Measurements from ENCODE around the gene CD34. TPM values are rescaled to one million over a fixed set of nuclear protein-coding genes. Genes with fewer than 3 reads are reported as not detected.

Gene CD34
- total RNA-seq, result 10 to 100 TPM; 67.8 to 77.3 TPM

- peak within 1 kb of the TSS; percentile 86 for H3K27ac ChIP-seq
- no peaks in the 10 kb centered on the region for H3K36me3 ChIP-seq
- H3K27me3 ChIP-seq (replicated peaks; ENCODE audit: insufficient read depth), result no peaks in the 10 kb centered on the region
- H3K4me1 ChIP-seq (ENCODE audit: control insufficient read depth in 1 of 2, low read depth in 2 of 2), result peaks cover 0 to 42% of the 10 kb centered on the region in 2 donors
- ATAC-seq (ENCODE audit: insufficient number of reproducible peaks, low FRiP score, low read depth) (peak; percentile 46), DNase-seq (ENCODE audit: low spot score) (no peak)
- H3K4me3 ChIP-seq, result peak within 1 kb of the TSS; percentile 82
- H3K9me3 ChIP-seq, result no peaks in the 10 kb centered on the region
- no peak for TF ChIP-seq CTCF (IDR thresholded peaks at IDR 0.05)
Measured at GRCh38 chr1:207910591-207911354, at the start of gene CD34. CD34 (minus strand) TSS chr1:207911125; CDS start chr1:207911080, 45 bp downstream.

- ATAC-seq (ENCODE audit: insufficient number of reproducible peaks, low FRiP score, low read depth), result no peak
- no peak overlapping the region for H3K4me3 ChIP-seq
- DNase-seq (ENCODE audit: low spot score), result no peak
- peaks cover 24 to 53% of the 10 kb centered on the region in 2 donors for H3K4me1 ChIP-seq (ENCODE audit: control insufficient read depth in 1 of 2, low read depth in 2 of 2)
- H3K27me3 ChIP-seq (replicated peaks; ENCODE audit: insufficient read depth), result no peaks in the 10 kb centered on the region
- TF ChIP-seq CTCF (IDR thresholded peaks at IDR 0.05), result no peak
- H3K27ac ChIP-seq, result peak overlapping the region; percentile 87 to 92
- no peaks in the 10 kb centered on the region for H3K9me3 ChIP-seq
- no peaks in the 10 kb centered on the region for H3K36me3 ChIP-seq
Measured at GRCh38 chr1:207960346-207960745, 49.4 kb upstream of the CD34 start.

- H3K4me3 ChIP-seq, result peak overlapping the region; percentile 80
- ATAC-seq (ENCODE audit: insufficient number of reproducible peaks, low FRiP score, low read depth), result no peak
Measured at GRCh38 chr1:207959910-207960309, 49.0 kb upstream of the CD34 start.

GRCh38 chr1:207959141-207959825 is 48.4 kb upstream of the CD34 start:
- no peak for TF ChIP-seq CTCF (IDR thresholded peaks at IDR 0.05)
- Histone ChIP-seq H3K36me3 (no peaks in the 10 kb centered on the region), H3K27me3 (replicated peaks; ENCODE audit: insufficient read depth) (no peaks in the 10 kb centered on the region), H3K4me1 (ENCODE audit: control insufficient read depth in 1 of 2, low read depth in 2 of 2) (peaks cover 24 to 48% of the 10 kb centered on the region in 2 donors), H3K27ac (peak overlapping the region; percentile 87 to 92), H3K9me3 (no peaks in the 10 kb centered on the region), H3K4me3 (peak overlapping the region; percentile 80)
- peak; percentile 58 for DNase-seq (ENCODE audit: low spot score)
- peak; percentile 44 for ATAC-seq (ENCODE audit: insufficient number of reproducible peaks, low FRiP score, low read depth)

More at GRCh38 chr1:207959910-207960309, 49.0 kb upstream of the CD34 start:
- Histone ChIP-seq H3K27me3 (replicated peaks; ENCODE audit: insufficient read depth) (no peaks in the 10 kb centered on the region), H3K9me3 (no peaks in the 10 kb centered on the region), H3K27ac (peak overlapping the region; percentile 87 to 92), H3K4me1 (ENCODE audit: control insufficient read depth in 1 of 2, low read depth in 2 of 2) (peaks cover 24 to 53% of the 10 kb centered on the region in 2 donors), H3K36me3 (no peaks in the 10 kb centered on the region)
- DNase-seq (ENCODE audit: low spot score), result no peak
- no peak for TF ChIP-seq CTCF (IDR thresholded peaks at IDR 0.05)

All from thoracic aorta (tissue), 2 donors.